SK-N-SH (cell line): Measurements from ENCODE around the gene LCN15.

ENCODE experiments used
- GABPA ChIP-seq: IDR thresholded peaks from 2 replicates; pipeline ENCODE4 v1.4.0; 2012; ENCODE audit warnings: low read depth, mild to moderate bottlenecking
- MXI1 ChIP-seq: IDR thresholded peaks from 2 replicates; pipeline ENCODE4 v1.6.1; 2012; ENCODE audit warnings: mild to moderate bottlenecking, low read depth, low read length, improper control_type of control experiment
- NRF1 ChIP-seq: IDR thresholded peaks from 2 replicates; pipeline ENCODE4 v1.6.1; 2012; ENCODE audit warnings: low read depth, mild to moderate bottlenecking, low read length
- RCOR1 ChIP-seq: fragments of 150-350 bp; IDR thresholded peaks from 2 replicates; pipeline ENCODE4 v1.6.1; 2017; ENCODE audit warnings: antibody characterized with exemption, low read length
- SMC3 ChIP-seq: IDR thresholded peaks from 2 replicates; pipeline ENCODE4 v1.6.1; 2012; ENCODE audit warnings: low read depth, low read length, improper control_type of control experiment
- YY1 ChIP-seq: IDR thresholded peaks from 2 replicates; pipeline ENCODE4 v1.4.0; 2012; ENCODE audit warnings: low read depth, mild to moderate bottlenecking
- TF ChIP-seq, protein P1 (sequence below): fragments of 200-600 bp; sonication (generic); IDR thresholded peaks from 2 replicates; pipeline ENCODE4 v1.6.1; 2017; ENCODE audit warnings: antibody characterized with exemption, mild to moderate bottlenecking, moderate library complexity
- TF ChIP-seq, protein P2 (sequence below): IDR thresholded peaks from 2 replicates; pipeline ENCODE4 v1.4.0; 2012; ENCODE audit warnings: low read depth
- TF ChIP-seq, protein P3 (sequence below): IDR thresholded peaks from 2 replicates; pipeline ENCODE4 v1.4.0; 2012; ENCODE audit warnings: low read depth, borderline replicate concordance
- TF ChIP-seq, protein P4 (sequence below): IDR thresholded peaks from 2 replicates; pipeline ENCODE4 v1.6.1; 2012; ENCODE audit warnings: mild to moderate bottlenecking, low read depth, low read length, moderate library complexity

DNA sequence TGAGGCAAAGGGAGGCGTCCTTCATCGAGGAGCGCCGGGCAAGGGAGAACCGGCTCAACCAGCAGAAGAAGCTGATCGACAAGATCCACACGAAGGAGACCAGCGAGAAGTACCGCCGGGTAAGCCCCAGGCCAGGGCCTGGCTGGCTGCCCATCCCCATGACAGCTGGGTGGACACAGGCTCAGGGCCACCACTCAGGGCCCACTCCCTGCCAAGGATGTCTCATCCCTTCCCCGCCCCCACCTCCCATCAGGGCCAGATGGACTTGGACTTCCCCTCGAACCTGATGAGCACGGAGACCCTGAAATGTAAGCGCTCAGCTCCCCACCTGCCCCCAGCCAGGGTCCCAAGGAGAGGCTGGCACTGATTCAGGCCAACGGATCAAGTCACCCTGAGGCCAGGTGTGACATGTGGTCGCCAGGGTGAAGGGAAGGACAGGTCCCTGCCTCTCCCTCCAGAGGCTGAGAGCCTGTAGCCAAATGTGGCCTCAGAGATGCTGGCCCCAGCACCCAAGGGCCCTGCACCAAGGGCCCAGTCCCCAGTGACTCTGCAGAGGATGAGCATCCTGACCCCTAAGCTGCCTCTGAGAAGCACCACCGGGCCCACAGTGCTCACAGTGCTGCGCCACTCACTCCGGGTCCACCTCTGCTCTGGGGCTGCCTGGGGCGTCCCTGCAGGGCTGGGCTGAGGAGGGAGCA, 40.3 kb upstream of the LCN15 start:
- TF ChIP-seq, protein P1, sequence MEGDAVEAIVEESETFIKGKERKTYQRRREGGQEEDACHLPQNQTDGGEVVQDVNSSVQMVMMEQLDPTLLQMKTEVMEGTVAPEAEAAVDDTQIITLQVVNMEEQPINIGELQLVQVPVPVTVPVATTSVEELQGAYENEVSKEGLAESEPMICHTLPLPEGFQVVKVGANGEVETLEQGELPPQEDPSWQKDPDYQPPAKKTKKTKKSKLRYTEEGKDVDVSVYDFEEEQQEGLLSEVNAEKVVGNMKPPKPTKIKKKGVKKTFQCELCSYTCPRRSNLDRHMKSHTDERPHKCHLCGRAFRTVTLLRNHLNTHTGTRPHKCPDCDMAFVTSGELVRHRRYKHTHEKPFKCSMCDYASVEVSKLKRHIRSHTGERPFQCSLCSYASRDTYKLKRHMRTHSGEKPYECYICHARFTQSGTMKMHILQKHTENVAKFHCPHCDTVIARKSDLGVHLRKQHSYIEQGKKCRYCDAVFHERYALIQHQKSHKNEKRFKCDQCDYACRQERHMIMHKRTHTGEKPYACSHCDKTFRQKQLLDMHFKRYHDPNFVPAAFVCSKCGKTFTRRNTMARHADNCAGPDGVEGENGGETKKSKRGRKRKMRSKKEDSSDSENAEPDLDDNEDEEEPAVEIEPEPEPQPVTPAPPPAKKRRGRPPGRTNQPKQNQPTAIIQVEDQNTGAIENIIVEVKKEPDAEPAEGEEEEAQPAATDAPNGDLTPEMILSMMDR = no peak
- TF ChIP-seq GABPA (no peak), MXI1 (no peak), SMC3 (no peak), NRF1 (no peak), RCOR1 (no peak), YY1 (no peak)
- TF ChIP-seq, protein P2, sequence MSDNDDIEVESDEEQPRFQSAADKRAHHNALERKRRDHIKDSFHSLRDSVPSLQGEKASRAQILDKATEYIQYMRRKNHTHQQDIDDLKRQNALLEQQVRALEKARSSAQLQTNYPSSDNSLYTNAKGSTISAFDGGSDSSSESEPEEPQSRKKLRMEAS = no peak
- TF ChIP-seq, protein P3, sequence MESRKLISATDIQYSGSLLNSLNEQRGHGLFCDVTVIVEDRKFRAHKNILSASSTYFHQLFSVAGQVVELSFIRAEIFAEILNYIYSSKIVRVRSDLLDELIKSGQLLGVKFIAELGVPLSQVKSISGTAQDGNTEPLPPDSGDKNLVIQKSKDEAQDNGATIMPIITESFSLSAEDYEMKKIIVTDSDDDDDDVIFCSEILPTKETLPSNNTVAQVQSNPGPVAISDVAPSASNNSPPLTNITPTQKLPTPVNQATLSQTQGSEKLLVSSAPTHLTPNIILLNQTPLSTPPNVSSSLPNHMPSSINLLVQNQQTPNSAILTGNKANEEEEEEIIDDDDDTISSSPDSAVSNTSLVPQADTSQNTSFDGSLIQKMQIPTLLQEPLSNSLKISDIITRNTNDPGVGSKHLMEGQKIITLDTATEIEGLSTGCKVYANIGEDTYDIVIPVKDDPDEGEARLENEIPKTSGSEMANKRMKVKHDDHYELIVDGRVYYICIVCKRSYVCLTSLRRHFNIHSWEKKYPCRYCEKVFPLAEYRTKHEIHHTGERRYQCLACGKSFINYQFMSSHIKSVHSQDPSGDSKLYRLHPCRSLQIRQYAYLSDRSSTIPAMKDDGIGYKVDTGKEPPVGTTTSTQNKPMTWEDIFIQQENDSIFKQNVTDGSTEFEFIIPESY = no peak
- TF ChIP-seq, protein P4, sequence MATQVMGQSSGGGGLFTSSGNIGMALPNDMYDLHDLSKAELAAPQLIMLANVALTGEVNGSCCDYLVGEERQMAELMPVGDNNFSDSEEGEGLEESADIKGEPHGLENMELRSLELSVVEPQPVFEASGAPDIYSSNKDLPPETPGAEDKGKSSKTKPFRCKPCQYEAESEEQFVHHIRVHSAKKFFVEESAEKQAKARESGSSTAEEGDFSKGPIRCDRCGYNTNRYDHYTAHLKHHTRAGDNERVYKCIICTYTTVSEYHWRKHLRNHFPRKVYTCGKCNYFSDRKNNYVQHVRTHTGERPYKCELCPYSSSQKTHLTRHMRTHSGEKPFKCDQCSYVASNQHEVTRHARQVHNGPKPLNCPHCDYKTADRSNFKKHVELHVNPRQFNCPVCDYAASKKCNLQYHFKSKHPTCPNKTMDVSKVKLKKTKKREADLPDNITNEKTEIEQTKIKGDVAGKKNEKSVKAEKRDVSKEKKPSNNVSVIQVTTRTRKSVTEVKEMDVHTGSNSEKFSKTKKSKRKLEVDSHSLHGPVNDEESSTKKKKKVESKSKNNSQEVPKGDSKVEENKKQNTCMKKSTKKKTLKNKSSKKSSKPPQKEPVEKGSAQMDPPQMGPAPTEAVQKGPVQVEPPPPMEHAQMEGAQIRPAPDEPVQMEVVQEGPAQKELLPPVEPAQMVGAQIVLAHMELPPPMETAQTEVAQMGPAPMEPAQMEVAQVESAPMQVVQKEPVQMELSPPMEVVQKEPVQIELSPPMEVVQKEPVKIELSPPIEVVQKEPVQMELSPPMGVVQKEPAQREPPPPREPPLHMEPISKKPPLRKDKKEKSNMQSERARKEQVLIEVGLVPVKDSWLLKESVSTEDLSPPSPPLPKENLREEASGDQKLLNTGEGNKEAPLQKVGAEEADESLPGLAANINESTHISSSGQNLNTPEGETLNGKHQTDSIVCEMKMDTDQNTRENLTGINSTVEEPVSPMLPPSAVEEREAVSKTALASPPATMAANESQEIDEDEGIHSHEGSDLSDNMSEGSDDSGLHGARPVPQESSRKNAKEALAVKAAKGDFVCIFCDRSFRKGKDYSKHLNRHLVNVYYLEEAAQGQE = no peak
